ENCODE results near the gene KRTDAP. TPM values are rescaled to one million over a fixed set of nuclear protein-coding genes. Genes with fewer than 3 reads are reported as not detected.

Gene KRTDAP
- total and polyA plus RNA-seq, 9 of the 15 experiments (the other 6 are each of a cell fraction or from before 2014, with no cell fraction given) = not detected

GRCh38 chr19:35497406-35497805 lies 7.1 kb upstream of the KRTDAP start:
- Histone ChIP-seq H3K27ac (ENCODE audit: extremely low read depth, low read depth, low read length) (no peak overlapping the region), H3K4me1 (replicated peaks in 1 of 2; ENCODE audit: control insufficient read depth in 2 of 2, insufficient read depth in 2 of 2, low read length in 2 of 2) (peaks cover 9 to 30% of the 10 kb centered on the region in 2 experiments; a peak in 4 of 5 replicates), H3K9me1 (ENCODE audit: control insufficient read depth, insufficient read depth, low read length) (no peaks in the 10 kb centered on the region), H4K20me1 (replicated peaks; ENCODE audit: control insufficient read depth, insufficient read depth, low read length) (peaks cover 6% of the 10 kb centered on the region; the same call in 1 of the 2 replicates), H3K36me3 (ENCODE audit: control insufficient read depth, insufficient read depth, low read length) (no peaks in the 10 kb centered on the region), H3K79me2 (ENCODE audit: control insufficient read depth, insufficient read depth, low read length) (no peaks in the 10 kb centered on the region), H2AFZ (ENCODE audit: low read depth, low read length) (no peak overlapping the region), H3K4me2 (ENCODE audit: insufficient read depth, low read length) (no peak overlapping the region), H3K4me3 (no peak overlapping the region), H3K27me3 (ENCODE audit: control insufficient read depth in 2 of 2, insufficient read depth in 2 of 2, low read length in 2 of 2) (peaks cover 34 to 80% of the 10 kb centered on the region in 2 experiments), H3K9me3 (replicated peaks; ENCODE audit: control insufficient read depth, insufficient read depth, low read depth, low read length) (no peaks in the 10 kb centered on the region), H3K9ac (ENCODE audit: insufficient read depth in 1 of 2, low read depth in 2 of 2, low read length in 2 of 2) (peak overlapping the region in 1 of 2 experiments; percentile 0; a peak in 2 of 4 replicates)
- ChIA-PET POLR2A (interaction anchor here (0.5 to 1.0 kb wide), 4 partner anchors 143 to 238 kb away, joined by 3 read pairs; no protein-coding TSS in a partner anchor), CTCF (ENCODE audit: low intra/inter-chr PET ratio) (interaction anchor here (0.6 kb wide), 2 partner anchors 40 to 52 kb away, joined by 3 read pairs; no protein-coding TSS in a partner anchor)
- in situ Hi-C loops (cut with MboI) = no loop called here
- 3% methylated on average over 14 of the region's 14 CpGs for WGBS (ENCODE audit: insufficient coverage, low coverage, missing lambda C conversion rate)
- DNase-seq (ENCODE audit: extremely low read depth in 1 of 4, low spot score in 3 of 4) (no peak), ATAC-seq (peak; percentile 39; the same call in 2 of the 3 replicates), FAIRE-seq (no peak)
- no TSS peak for BruUV-seq (replicated peaks)
- intact Hi-C loops (cut with micrococcal nuclease) = no loop called here
- TF ChIP-seq MNT (conservative IDR thresholded peaks at IDR 0.05) (no peak), NELFE (IDR thresholded peaks at IDR 0.05; ENCODE audit: insufficient read depth, insufficient read length) (no peak), CTCF (IDR thresholded peaks at IDR 0.05 in 2 of 3, conservative IDR thresholded peaks at IDR 0.05 in 1 of 3; ENCODE audit: insufficient read depth in 2 of 3, low read depth in 1 of 3, low read length in 3 of 3) (peak in 2 of 3 experiments; percentile 4 to 17; a peak in 2 of 6 replicates), MGA (IDR thresholded peaks at IDR 0.05) (peak; percentile 28), FOXK1 (CRISPR knock-in tag; IDR thresholded peaks at IDR 0.05; ENCODE audit: borderline replicate concordance) (no peak)

Data from K562 (cell line).